ENCODE measurements around the gene MFSD12.

DNA sequence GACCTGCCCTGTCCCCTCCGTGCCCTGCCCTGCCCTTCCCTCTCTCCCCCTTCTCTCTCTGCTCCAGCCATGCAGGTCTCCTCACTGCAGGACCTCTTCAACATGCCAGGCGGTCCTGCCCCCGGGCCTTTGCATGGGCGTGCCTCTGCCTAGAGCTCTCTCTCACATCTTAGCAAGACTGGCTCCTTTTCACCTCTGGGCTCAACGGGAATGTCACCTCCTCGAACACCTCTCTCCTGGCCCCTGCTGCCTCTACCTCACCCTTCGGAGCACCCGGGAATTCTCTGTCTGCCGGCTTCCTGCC is 5.6 kb downstream of the MFSD12 start:
- no peak for TF ChIP-seq POLR2A (IDR thresholded peaks at IDR 0.05)
- TF ChIP-seq, protein P1, sequence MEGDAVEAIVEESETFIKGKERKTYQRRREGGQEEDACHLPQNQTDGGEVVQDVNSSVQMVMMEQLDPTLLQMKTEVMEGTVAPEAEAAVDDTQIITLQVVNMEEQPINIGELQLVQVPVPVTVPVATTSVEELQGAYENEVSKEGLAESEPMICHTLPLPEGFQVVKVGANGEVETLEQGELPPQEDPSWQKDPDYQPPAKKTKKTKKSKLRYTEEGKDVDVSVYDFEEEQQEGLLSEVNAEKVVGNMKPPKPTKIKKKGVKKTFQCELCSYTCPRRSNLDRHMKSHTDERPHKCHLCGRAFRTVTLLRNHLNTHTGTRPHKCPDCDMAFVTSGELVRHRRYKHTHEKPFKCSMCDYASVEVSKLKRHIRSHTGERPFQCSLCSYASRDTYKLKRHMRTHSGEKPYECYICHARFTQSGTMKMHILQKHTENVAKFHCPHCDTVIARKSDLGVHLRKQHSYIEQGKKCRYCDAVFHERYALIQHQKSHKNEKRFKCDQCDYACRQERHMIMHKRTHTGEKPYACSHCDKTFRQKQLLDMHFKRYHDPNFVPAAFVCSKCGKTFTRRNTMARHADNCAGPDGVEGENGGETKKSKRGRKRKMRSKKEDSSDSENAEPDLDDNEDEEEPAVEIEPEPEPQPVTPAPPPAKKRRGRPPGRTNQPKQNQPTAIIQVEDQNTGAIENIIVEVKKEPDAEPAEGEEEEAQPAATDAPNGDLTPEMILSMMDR (IDR thresholded peaks at IDR 0.05): no peak
